NCI-H1417 (cell line): ENCODE measurements around the gene ATP11B.

ENCODE experiments used
- DNase-seq, 3 experiments: peaks; one replicate each; lab custom pipeline; 2025; lab: John Stamatoyannopoulos, UW

ATP11B gene

DNA sequence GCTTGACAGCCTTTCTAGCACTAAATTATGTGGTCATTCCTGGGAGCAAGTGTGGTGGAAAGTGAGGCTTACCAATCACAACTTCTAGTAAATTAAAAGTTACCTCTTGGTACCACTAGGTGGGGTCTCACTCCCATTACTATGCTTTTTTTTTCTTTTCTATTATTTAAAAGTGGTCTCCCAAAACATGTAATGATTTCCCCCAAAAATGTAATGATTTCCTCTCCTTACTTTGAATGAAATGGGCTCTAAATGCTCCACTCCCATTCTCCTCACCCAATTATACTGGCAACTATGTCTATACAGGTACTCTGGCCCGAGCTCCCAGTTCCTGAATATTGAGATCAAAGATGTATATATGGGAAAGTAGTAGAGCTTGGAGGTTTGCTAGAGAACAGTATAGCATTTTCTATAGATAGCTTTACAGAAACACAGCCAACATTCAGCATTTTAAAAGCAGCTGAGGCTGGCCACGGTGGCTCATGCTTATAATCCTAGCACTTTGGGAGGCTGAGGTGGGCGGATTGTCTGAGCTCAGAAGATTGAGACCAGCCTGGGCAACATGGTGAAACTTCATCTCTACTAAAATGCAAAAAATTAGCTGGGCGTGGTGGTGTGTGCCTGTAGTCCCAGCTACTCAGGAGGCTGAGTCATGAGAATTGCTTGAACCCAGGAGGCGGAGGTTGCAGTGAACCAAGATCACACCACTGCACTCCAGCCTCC, 116.2 kb downstream of the ATP11B start:
- peak in 1 of 3 experiments; percentile 33 for DNase-seq

DNA sequence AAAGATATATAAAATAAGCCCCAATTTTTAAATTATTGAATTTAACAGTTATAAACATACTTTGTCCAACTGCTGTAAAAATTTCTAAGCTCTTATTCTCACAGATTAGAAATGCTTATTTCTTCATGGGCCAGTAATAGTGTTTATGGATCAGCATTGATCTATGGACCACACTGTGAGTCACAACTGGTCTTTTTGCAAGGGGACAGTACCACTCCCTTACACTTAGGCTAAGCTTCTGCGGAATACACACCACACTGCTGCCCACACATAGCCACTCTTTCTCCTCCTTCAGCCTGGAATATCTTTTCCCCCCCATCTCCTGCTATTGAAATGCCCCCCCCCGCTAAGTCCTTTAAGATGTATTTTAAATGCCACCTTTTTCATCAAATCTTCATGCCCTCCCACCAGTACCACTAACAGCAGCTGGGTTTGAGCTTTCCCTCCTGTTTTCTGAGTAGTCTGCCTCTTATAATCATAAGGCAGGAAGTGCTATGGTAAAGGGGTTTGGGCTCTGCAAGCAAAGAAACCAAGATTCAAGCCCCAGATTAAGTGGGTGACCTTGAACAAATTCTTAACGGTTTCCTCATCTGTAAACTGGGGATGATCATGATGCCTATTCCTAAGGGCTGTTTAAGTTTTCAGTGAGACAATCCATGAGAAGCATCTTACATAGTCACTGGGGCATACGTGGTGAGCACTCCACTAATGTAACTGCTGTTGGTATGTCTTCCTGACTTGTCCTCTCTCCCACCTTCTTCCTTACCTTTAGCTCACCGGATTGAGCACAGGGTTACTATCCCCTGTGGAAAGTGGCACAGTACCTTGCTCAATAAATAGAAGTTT, 117.9 kb downstream of the ATP11B start:
- no peak for DNase-seq

DNA sequence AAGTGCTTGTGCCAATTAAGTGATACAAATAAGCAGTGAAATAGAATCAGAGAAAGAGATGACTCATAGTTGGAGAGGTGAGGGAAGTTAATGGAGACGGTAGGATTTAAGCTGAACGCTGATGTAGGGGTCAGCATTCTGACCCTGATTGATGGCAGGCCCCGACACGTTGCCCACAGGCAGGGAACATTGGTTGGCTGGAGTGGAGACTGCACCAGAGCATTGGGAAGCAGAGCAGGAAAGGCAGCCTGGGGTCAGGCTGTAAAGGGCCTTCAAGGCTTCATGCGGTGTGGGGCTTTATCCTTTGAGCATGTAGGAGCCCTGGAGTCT, 118.4 kb downstream of the ATP11B start:
- peak in 1 of 3 experiments; percentile 27 for DNase-seq

DNA sequence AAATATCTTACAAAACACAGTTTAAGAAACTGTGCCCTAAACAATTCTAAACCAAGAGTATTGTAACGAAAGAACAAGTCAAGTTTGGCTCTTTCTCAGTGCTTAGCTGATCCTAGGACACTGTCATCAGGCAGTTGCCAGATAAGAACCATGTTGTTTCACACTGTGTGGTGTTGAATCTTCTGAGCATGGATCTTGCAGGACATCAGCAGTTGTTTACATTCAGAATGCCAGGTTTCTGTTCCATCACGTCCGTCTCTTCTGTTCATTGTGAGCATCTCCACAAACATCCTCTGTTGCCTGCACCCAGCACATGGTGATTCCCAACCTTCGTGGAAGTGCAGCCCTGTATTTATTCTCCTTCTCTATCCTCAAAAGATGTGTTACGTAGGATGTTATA, 119.2 kb downstream of the ATP11B start:
- DNase-seq: no peak

DNA sequence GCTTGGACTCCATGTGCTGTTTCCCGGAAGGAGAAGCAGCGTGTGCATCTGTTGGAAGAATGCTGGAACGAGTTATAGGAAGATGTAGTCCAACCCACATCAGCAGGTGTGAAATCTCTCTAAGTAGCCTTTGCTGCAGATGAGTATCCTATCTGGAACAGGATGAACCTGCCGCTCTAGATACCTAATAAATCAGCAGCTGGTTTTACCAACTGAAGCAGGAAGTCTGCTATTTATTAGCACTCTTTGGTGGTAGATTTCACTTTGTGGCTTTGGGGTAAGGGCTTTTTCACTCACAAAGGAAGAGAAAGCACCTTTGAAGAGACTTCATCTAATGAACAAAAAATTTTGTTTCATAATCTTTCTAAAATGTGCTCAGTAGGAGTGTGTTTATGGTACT, 120.6 kb downstream of the ATP11B start:
- peak; percentile 13 to 76 (median 44) for DNase-seq

DNA sequence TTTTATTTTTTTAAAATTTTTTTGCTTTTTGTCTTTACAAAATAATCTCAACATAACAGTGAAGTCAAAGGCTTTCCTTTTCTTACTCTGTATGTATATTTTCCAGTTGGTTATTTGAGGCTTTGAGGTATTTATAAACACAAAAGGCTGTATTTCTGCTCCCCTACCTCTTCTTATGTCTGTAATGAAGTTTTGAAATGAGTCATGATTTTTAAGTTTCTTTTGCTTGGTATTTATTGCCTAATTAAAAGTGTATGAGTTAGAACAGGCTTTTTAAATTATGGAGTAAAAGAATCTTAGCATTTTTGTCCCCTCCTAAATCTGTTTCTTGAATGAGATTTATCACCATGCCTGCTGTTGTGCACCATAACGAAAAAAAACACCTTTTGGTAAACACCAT, 121.0 kb downstream of the ATP11B start:
- no peak for DNase-seq

DNA sequence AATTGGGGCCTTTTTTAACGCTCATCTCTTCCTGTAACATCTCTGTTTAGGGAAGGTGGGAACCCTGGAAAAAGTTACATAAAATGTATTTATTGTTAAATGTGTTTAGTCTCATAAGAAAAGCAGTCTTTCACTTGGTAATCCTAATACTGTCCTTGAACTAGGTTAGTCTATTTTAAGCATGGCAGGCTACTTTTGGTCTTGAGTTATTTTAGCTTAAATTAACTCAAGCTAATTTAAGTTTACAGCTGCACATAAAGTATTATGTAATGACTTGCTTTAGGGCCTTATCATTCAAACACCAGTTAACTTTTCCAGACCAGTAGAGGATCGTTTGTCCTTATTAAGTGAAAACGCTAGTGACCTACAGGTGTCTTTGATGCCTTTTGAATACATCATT, 123.8 kb downstream of the ATP11B start:
- no peak for DNase-seq

DNA sequence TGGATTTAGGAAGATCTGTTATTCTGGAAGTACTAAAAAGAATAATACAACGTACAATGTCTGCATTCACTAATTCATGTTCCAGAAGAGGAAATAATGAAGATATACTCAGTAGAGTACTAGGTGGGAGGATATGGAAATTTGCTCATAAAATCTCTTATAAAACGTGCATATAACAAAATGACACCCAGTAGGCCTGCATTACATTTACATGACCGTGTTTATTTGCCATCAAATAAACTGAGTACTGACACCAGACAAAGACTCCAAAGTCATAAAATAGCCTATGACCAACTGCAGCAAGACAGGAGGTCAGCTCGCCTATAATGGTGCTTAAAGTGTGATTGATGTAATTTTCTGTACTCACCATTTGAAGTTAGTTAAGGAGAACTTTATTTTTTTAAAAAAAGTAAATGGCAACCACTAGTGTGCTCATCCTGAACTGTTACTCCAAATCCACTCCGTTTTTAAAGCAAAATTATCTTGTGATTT, 126.6 kb downstream of the ATP11B start:
- DNase-seq: no peak

DNA sequence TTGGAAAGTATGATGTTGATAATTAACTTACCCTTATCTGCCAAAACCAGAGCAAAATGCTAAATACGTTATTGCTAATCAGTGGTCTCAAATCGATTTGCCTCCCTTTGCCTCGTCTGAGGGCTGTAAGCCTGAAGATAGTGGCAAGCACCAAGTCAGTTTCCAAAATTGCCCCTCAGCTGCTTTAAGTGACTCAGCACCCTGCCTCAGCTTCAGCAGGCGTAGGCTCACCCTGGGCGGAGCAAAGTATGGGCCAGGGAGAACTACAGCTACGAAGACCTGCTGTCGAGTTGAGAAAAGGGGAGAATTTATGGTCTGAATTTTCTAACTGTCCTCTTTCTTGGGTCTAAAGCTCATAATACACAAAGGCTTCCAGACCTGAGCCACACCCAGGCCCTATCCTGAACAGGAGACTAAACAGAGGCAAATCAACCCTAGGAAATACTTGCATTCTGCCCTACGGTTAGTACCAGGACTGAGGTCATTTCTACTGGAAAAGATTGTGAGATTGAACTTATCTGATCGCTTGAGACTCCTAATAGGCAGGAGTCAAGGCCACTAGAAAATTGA, 127.3 kb downstream of the ATP11B start:
- no peak for DNase-seq

DNA sequence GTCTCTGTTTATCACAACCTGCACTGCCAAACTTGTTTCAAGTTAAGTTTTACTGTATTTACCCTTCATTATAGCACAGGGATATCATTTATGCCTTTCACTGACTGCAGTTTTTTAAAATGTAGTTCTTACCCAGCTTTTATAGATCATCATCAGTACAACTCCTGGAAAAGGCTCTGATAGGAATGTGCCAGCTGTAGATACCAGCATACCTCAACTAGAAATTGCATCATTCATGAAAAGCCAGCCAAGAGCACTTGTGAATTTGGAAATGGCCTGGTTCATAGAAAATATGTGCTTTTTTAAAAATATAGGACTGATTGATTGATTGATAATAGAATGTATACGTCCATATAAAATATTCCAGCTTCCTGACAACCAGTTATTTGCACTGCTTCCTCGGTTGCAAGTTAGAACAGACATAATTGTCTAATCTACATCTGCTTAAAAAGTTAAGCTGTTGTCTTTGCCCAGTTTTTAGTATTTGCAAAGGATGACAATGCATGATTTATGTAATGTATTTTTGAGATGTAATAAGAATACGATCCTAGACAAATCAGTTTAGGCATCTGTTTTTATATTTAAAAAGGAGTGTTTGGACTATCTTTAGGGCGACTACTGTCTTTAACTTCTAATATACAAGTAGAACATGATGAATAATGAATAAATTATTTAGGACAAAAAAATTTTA, 128.5 kb downstream of the ATP11B start:
- no peak for DNase-seq

DNA sequence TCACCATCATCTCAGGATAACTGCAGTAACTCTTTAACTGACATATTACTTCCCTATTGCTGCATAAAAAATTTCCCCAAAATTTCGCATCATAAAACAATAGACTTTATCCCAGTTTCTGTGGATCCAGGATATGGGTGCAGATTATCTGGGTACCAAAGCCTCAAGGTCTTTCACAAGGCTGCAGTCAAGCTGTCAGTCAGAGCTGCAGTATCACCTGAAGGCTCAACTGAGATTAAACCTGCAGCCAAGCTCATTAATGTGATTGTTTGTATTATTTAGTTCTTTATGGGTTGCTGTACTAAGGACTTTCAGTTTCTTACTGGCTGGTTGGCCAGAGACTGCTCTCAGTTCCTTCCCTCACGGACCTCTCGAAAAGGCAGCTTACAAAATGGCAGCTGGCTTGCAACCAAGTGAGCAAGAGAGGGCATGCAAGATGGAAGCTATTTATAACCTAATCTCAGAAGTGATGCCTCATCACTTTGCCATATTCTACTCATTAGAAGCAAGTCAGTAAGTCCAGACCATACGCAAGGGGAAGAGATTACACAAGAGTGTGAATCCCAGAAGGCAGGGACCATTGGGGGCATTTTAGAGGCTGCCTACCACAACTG, 132.1 kb downstream of the ATP11B start:
- no peak for DNase-seq

DNA sequence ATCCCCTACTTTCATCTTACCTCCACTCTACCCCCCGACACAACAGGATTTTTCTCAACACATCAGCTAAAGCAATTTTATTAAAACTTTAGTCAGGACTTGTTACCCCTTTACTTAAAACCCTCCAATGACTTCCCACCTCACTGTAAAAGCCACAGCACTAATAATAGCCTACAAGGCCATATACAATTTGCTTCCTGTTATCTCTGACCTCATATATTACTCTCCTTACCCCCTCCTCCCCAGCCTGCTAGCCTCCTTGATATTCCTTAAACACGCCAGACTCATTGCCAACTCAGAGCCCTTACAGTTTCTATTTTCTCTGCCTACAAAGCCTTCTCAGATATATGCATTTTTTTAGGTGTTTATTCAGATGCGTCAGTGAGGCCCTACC, 132.6 kb downstream of the ATP11B start:
- no peak for DNase-seq

DNA sequence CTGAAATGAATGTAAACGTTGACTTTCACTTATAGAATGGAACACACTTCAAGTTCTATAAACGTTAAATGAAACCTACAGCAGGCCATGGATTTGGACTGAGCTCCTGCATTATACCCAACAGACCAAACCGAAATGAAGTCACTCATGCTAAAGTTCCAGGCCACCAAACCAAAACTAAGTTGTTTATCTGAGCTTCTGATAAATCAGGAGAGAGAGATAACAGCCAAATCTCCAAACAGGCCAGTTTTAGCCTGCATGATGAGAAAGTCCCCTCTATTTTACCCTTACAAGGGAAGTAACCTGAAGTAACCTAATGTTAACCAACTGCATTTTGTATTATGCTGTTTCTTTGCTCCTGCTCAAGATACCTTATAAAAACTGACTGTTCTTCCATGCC, 142.5 kb downstream of the ATP11B start:
- no peak for DNase-seq

DNA sequence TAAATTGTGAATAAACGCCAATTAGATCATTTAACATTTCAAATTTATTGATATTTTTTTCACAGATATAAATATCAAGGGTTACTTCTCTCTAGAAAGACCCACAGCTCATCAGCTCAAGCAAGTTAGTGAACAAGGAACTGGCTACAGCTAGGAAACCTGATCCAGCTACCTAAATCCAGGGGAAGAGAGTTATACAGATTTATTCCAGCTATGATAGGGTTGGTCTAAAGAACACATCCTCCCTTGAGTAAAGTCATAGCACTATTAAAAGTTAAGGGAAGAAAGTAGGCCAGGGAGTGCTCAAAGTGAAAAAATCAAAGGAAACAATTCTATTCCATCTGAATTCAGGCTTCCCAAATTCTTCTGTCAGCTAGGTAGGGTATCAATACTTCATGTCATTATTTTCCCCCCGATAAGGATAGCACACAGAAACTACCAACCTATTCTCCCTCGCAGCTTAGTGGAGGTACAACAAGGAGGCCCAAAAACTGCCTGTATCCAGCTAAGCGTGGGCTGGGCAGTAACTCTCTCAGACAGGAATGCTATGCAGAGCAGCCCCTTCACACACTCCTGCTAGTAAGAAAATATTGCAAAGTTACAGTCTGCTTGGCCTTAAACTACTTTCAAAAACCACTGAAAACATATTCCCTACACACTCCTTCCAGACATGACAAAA, 143.1 kb downstream of the ATP11B start:
- DNase-seq: no peak

DNA sequence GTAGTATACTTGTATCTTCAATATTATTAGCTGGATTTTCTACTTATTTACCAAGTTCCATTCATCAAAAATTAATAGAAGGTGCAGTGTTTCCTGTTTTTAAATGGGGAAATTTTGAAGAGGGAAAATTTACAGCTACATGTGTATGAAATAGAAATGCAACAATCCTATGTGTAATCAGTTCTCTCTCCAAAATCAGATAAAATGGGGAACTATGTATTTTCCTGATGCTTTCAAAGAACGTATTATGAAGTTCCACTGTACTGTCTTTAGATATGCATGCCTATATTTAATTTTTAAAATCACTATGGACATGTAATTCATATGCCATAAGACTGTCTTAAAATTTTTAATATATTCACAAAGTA, 143.6 kb downstream of the ATP11B start:
- DNase-seq: no peak

DNA sequence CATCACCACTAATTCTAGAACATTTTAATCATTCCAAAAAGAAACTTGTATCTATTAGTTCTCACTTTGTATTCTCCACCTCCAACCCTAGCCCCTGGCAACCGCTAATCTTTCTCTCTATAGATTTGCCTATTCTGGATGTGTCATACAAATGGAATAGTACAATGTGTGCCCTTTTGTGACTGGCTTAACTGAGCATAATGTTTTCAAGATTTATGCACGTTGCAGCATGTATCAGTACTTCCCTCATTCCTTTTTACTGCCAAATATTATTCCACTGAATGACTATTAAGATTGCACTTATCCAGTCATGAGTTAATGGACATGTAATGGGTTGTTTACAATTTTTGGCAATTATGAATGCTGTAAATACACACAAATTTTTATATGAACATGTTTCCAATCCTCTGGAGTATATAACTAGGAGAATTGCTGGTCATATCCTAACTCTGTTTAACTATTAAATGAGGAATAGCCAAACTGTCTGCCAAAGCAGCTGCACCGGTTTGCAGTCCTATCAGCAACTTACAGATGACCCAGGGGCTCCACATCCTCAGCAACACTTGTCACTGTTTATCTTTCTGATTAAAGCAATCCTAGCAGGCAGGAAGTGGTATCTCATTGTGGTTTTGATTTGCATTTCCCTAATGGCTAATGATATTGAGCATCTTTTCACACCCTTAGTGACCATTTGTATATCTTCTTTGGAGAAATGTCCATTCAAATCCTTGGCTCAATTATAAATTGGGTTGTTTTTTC, 144.2 kb downstream of the ATP11B start:
- peak in 1 of 3 experiments; percentile 29 for DNase-seq

DNA sequence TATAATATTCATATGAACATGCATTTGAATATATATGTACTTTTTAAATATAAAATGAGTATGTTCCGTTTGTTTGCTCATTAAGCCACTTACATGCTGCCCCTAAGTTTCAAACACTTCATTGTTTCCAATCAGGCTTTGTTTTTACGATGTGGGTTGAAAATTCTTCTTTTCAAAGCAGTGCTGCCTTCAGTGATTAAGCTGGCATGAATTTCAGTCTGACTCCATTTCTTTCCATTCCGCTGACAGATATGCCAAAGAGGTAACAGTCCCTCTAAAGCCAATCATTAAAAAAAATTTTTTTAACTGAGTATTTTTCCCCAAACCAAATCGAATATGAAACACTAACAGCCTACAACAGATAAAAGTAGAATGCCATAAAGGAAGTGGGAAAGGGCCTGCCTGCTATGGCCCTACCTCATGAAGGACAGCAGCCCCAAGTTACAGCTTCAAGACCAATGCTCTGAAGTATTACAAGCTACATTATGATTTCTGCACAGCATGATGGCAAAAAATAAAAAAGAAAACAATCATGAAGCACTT, 147.0 kb downstream of the ATP11B start:
- DNase-seq: no peak

DNA sequence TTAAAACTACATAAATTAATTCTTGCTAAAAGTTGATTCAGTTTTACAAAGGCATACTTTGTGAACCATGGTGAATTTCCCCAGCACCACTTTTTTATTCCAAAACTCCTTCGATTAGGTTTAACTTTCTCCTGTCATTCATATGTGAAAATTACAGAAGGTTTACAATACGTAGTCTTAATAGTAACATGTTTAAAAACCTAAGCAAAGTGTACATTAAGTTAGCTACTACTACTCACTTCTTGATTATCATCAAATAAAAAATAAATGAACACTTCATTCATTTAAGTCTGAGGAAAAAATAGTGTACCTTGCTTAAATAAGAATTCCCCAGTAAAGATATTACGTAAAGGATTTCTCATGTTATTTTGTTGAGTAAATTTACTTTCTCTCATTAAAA, 148.4 kb downstream of the ATP11B start:
- DNase-seq: no peak

DNA sequence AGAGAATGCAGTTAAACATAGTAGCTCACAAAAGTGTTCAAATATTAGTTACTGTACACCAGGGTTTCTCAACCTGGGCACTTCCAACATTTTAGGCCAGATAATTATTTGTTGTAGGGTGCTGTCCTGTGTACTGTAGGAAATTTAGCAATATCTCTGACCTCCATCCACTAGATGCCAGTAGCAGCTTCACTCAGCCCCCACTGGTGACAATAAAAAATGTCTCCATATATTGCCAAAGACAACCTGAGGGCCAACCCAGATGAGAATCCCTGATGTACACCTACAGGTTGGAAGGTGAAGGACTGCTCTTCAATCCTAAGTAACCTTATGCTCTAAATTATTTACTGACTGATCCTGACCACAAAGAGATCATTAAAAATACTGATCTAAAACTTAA, 154.6 kb downstream of the ATP11B start:
- DNase-seq: peak in 1 of 3 experiments; percentile 17

DNA sequence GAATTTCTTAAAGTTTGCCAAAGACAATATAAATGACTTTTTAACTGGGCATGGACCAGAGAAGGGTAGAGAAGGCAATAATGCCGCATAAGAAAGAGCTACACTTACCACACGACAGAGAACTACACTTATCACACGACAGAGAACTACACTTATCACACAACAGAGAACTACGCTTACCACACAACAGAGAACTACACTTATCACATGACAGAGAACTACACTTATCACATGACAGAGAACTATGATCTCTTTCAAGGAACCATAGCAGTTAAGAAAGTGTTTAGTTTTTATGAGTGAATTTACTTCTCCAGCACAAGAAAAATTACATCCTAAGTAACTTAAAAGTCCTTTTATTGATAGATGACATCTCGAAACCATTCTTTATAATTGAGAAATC, 155.0 kb downstream of the ATP11B start:
- no peak for DNase-seq
